Esophagus muscularis mucosa (tissue), 4 donors: ENCODE data around the gene SPATA9. TPM values are rescaled to one million over a fixed set of nuclear protein-coding genes. Genes with fewer than 3 reads are reported as not detected.

Experiments
- DNase-seq: peaks from one replicate; pipeline ENCODE4 v3.0.0-alpha.2; 2017; ENCODE audit errors: extremely low spot score
- H3K27ac ChIP-seq, 4 donors: fragments of 200-600 bp; sonication (generic); replicated peaks in 1 of 4; 1 replicate in 3 of 4; 2 replicates in 1 of 4; pipeline ENCODE4 v1.5.1; 2016 to 2019; ENCODE audit warnings: mild to moderate bottlenecking in 1 of 4
- H3K27me3 ChIP-seq, 4 donors: fragments of 200-600 bp; sonication (generic); one replicate each; pipeline versions ENCODE4 v1.5.1 to v1.6.0; 2016 to 2019
- H3K36me3 ChIP-seq, 4 donors: fragments of 200-600 bp; sonication (generic); one replicate each; pipeline ENCODE4 v1.5.1; 2016 to 2019
- H3K4me1 ChIP-seq, 4 donors: fragments of 200-600 bp; sonication (generic); one replicate each; pipeline ENCODE4 v1.5.1; 2016 to 2019
- H3K4me3 ChIP-seq, 4 donors: fragments of 200-600 bp; sonication (generic); 1 replicate in 2 of 4; 2 replicates in 2 of 4; pipeline ENCODE4 v1.5.1; 2016 to 2019; ENCODE audit warnings: mild to moderate bottlenecking in 4 of 4, moderate library complexity in 1 of 4
- H3K9me3 ChIP-seq, 4 donors: fragments of 200-600 bp; sonication (generic); 1 replicate in 3 of 4; 2 replicates in 1 of 4; pipeline ENCODE4 v1.5.1; 2016 to 2019
- EP300 ChIP-seq: sonication (generic); formaldehyde crosslinking; IDR thresholded peaks from one replicate; pipeline ENCODE4 v1.6.1; 2017; ENCODE audit warnings: antibody characterized with exemption
- POLR2A ChIP-seq: fragments of 450-650 bp; IDR thresholded peaks from one replicate; pipeline ENCODE4 v1.6.1; 2017; ENCODE audit warnings: antibody characterized with exemption, moderate library complexity, mild to moderate bottlenecking, low read depth
- POLR2AphosphoS5 ChIP-seq, 2 donors: sonication (generic); formaldehyde crosslinking; IDR thresholded peaks; one replicate each; pipeline ENCODE4 v1.6.1; 2017; ENCODE audit warnings: antibody characterized with exemption in 2 of 2
- WGBS: methylation state at CpG from one replicate; pipeline ENCODE4 v1.1.5; 2018; 5-methylcytosine and 5-hydroxymethylcytosine counted together
- intact Hi-C: fragments of 100-400 bp; cut with DNase I; formaldehyde crosslinking; loops from one replicate; pipeline ENCODE4 v1.15.1; 2023
- total RNA-seq, 4 donors: library from RNA; depleted of rRNA; stranded (reverse); fragments of >200 nt; gene quantifications; one replicate each; pipeline versions ENCODE4 v1.1.0 to v1.2.1, GENCODE V29; 2016
- TF ChIP-seq, protein P1 (sequence below), 3 experiments: fragments of 200-600 bp in 2 of 3; fragments of 450-650 bp in 1 of 3; sonication (generic) in 2 of 3; IDR thresholded peaks; one replicate each; pipeline ENCODE4 v1.5.1; 2017 to 2019; ENCODE audit warnings: antibody characterized with exemption in 3 of 3, mild to moderate bottlenecking in 2 of 3, moderate library complexity in 1 of 3

Gene SPATA9
- total RNA-seq, 4 donors from 2014 or later: not detected

- Histone ChIP-seq H3K4me3 (no peak overlapping the region), H3K4me1 (peaks cover 7 to 14% (median 12%) of the 10 kb centered on the region in 4 donors), H3K36me3 (no peaks in the 10 kb centered on the region), H3K9me3 (no peaks in the 10 kb centered on the region), H3K27me3 (no peaks in the 10 kb centered on the region), H3K27ac (no peak overlapping the region)
- DNase-seq: no peak
- no peak for TF ChIP-seq POLR2AphosphoS5 (IDR thresholded peaks at IDR 0.05)
- no peak for TF ChIP-seq EP300
- TF ChIP-seq, protein P1, sequence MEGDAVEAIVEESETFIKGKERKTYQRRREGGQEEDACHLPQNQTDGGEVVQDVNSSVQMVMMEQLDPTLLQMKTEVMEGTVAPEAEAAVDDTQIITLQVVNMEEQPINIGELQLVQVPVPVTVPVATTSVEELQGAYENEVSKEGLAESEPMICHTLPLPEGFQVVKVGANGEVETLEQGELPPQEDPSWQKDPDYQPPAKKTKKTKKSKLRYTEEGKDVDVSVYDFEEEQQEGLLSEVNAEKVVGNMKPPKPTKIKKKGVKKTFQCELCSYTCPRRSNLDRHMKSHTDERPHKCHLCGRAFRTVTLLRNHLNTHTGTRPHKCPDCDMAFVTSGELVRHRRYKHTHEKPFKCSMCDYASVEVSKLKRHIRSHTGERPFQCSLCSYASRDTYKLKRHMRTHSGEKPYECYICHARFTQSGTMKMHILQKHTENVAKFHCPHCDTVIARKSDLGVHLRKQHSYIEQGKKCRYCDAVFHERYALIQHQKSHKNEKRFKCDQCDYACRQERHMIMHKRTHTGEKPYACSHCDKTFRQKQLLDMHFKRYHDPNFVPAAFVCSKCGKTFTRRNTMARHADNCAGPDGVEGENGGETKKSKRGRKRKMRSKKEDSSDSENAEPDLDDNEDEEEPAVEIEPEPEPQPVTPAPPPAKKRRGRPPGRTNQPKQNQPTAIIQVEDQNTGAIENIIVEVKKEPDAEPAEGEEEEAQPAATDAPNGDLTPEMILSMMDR (IDR thresholded peaks at IDR 0.05): no peak
- no peak for TF ChIP-seq POLR2A
- intact Hi-C loops: no loop called here
- 82% methylated on average over 3 of the region's 4 CpGs for WGBS
These were observed 54.6 kb downstream of the SPATA9 start for GRCh38 chr5:95627971-95628810.

GRCh38 chr5:95626701-95627100, 56.1 kb downstream of the SPATA9 start:
- Histone ChIP-seq H3K4me3 (no peak overlapping the region), H3K4me1 (peaks cover 5 to 11% (median 8%) of the 10 kb centered on the region in 4 donors), H3K27ac (no peak overlapping the region), H3K36me3 (no peaks in the 10 kb centered on the region), H3K27me3 (no peaks in the 10 kb centered on the region), H3K9me3 (no peaks in the 10 kb centered on the region)
- intact Hi-C loops: no loop called here
- DNase-seq: no peak
- no peak for TF ChIP-seq POLR2A
- TF ChIP-seq EP300: no peak
- TF ChIP-seq, protein P1 (IDR thresholded peaks at IDR 0.05): no peak
- 67% methylated on average over 1 of the region's 1 CpG for WGBS

GRCh38 chr5:95624368-95624767, 58.4 kb downstream of the SPATA9 start:
- H3K4me1 ChIP-seq: peaks cover 16 to 24% (median 23%) of the 10 kb centered on the region in 4 donors
- H3K9me3 ChIP-seq: no peaks in the 10 kb centered on the region
- no peak overlapping the region for H3K4me3 ChIP-seq
- H3K27ac ChIP-seq: no peak overlapping the region
- intact Hi-C loops: no loop called here
- TF ChIP-seq POLR2AphosphoS5 (IDR thresholded peaks at IDR 0.05) (no peak), POLR2A (no peak), EP300 (no peak)
- TF ChIP-seq, protein P1 (IDR thresholded peaks at IDR 0.05): no peak
- 97% methylated on average over 2 of the region's 2 CpGs for WGBS
- H3K27me3 ChIP-seq: peaks cover 0 to 23% (median 3%) of the 10 kb centered on the region in 4 donors
- no peaks in the 10 kb centered on the region for H3K36me3 ChIP-seq
- DNase-seq: no peak

- H3K4me3 ChIP-seq: no peak overlapping the region
- WGBS: 96% methylated on average over 5 of the region's 5 CpGs
- DNase-seq: no peak
- peaks cover 0 to 30% (median 3%) of the 10 kb centered on the region in 4 donors for H3K27me3 ChIP-seq
- no peaks in the 10 kb centered on the region for H3K9me3 ChIP-seq
- no peak overlapping the region for H3K27ac ChIP-seq
- intact Hi-C loops: no loop called here
- TF ChIP-seq POLR2A (no peak), EP300 (no peak), POLR2AphosphoS5 (IDR thresholded peaks at IDR 0.05) (no peak)
- TF ChIP-seq, protein P1 (IDR thresholded peaks at IDR 0.05): no peak
- peaks cover 18 to 28% (median 25%) of the 10 kb centered on the region in 4 donors for H3K4me1 ChIP-seq
- H3K36me3 ChIP-seq: no peaks in the 10 kb centered on the region
These were observed 59.1 kb downstream of the SPATA9 start for GRCh38 chr5:95623706-95624105.
